NB4 (cell line): ENCODE data around the gene JMJD8.

Experiments used
- CTCF ChIP-seq: IDR thresholded peaks from one replicate; pipeline ENCODE4 v1.5.1; 2012; ENCODE audit warnings: low read depth, low read length
- MAX ChIP-seq: IDR thresholded peaks from 2 replicates; pipeline ENCODE4 v1.6.1; 2011; ENCODE audit warnings: low read depth, low read length
- POLR2A ChIP-seq: IDR thresholded peaks from 2 replicates; pipeline ENCODE4 v1.6.1; 2011; ENCODE audit warnings: mild to moderate bottlenecking; ENCODE audit not compliant: insufficient read length; ENCODE audit errors: extremely low read depth

GRCh38 chr16:729768-730665 lies 45.9 kb upstream of the JMJD8 start:
- no peak for TF ChIP-seq CTCF
- no peak for TF ChIP-seq POLR2A
- TF ChIP-seq MAX = no peak
